Panc1 (cell line): Measurements from ENCODE around the gene ANKMY1. TPM values are rescaled to one million over a fixed set of nuclear protein-coding genes. Genes with fewer than 3 reads are reported as not detected.

Source experiments
- ATAC-seq: fragments of 200-7000 bp; cut with Tn5 transposase; 2 replicates; pipeline ENCODE4 v1.9.1; 2020; ENCODE audit warnings: mild to moderate bottlenecking, moderate library complexity
- BruUV-seq: library from RNA; stranded (reverse); fragments of 400-500 nt; replicated peaks from 2 replicates; lab custom pipeline; 2021; lab: Mats Ljungman, UMichigan
- CTCF ChIA-PET: fragments of 300-600 bp; sonication (Branson Sonifier 250); formaldehyde crosslinking; loops from one replicate; lab custom pipeline; 2022; ENCODE audit warnings: antibody characterized with exemption; lab: Charles Lee
- POLR2A ChIA-PET: fragments of 300-600 bp; sonication (Branson Sonifier 250); formaldehyde crosslinking; loops from one replicate; lab custom pipeline; 2022; ENCODE audit warnings: antibody characterized with exemption; lab: Charles Lee
- DNase-seq: peaks from one replicate; pipeline ENCODE4 v3.0.0-alpha.2; 2010; ENCODE audit warnings: low read depth, low spot score
- H3K27ac ChIP-seq: 2 replicates; pipeline ENCODE4 v1.5.1; 2011; ENCODE audit warnings: mild to moderate bottlenecking, low read length, inconsistent platforms
- H3K27me3 ChIP-seq: fragments of 200-500 bp; sonication (Bioruptor generic); 2 replicates; pipeline ENCODE4 v1.6.0; 2014; ENCODE audit warnings: low read length, inconsistent platforms; ENCODE audit not compliant: control insufficient read depth, insufficient read depth
- H3K36me3 ChIP-seq: fragments of 200-500 bp; sonication (Bioruptor generic); 2 replicates; pipeline ENCODE4 v1.5.1; 2014; ENCODE audit warnings: inconsistent platforms, mild to moderate bottlenecking, low read length, moderate library complexity; ENCODE audit not compliant: control insufficient read depth, insufficient read depth
- H3K4me1 ChIP-seq: 2 replicates; pipeline ENCODE4 v1.5.1; 2011; ENCODE audit warnings: inconsistent platforms, mild to moderate bottlenecking, low read length, moderate library complexity; ENCODE audit not compliant: control insufficient read depth, insufficient read depth
- H3K4me3 ChIP-seq, 2 experiments: 2 replicates each; pipeline ENCODE4 v1.5.1; 2011 to 2012; ENCODE audit warnings: low read depth in 2 of 2, low read length in 2 of 2, mild to moderate bottlenecking in 2 of 2, inconsistent platforms in 1 of 2, moderate library complexity in 1 of 2
- H3K9me3 ChIP-seq: fragments of 200-500 bp; sonication (Bioruptor generic); 2 replicates; pipeline ENCODE4 v1.5.1; 2014; ENCODE audit warnings: low read depth, mild to moderate bottlenecking, inconsistent platforms, low read length, moderate library complexity; ENCODE audit not compliant: control insufficient read depth, insufficient read depth
- CTCF ChIP-seq: fragments of 450-650 bp; IDR thresholded peaks from 2 replicates; pipeline ENCODE4 v1.5.1; 2017; ENCODE audit warnings: mild to moderate bottlenecking
- POLR2AphosphoS5 ChIP-seq: IDR thresholded peaks from 2 replicates; pipeline ENCODE4 v1.6.1; 2012; ENCODE audit warnings: mild to moderate bottlenecking, low read depth, low read length, moderate library complexity
- REST ChIP-seq, 2 experiments: IDR thresholded peaks; 2 replicates each; pipeline ENCODE4 v1.6.1; 2011 to 2012; ENCODE audit warnings: low read depth in 2 of 2, control low read depth in 1 of 2, low read length in 1 of 2, mild to moderate bottlenecking in 1 of 2, moderate library complexity in 1 of 2; ENCODE audit not compliant: insufficient read depth in 1 of 2
- SIN3A ChIP-seq: IDR thresholded peaks from 2 replicates; pipeline ENCODE4 v1.6.1; 2012; ENCODE audit warnings: low read depth, mild to moderate bottlenecking, low read length, moderate library complexity, borderline replicate concordance; ENCODE audit not compliant: insufficient read depth
- TCF7L2 ChIP-seq: IDR thresholded peaks from 2 replicates; pipeline ENCODE4 v1.6.1; 2011; ENCODE audit warnings: mild to moderate bottlenecking, low read depth, low read length, inconsistent platforms
- in situ Hi-C: cut with HindIII; loops from 2 replicates; pipeline ENCODE4 v1.10.0; 2016; ENCODE audit warnings: low sequenced_read_pairs, low pct_unique_long_range_greater_than_20kb
- intact Hi-C: fragments of 100-400 bp; cut with micrococcal nuclease; formaldehyde crosslinking; loops from one replicate; pipeline ENCODE4 v1.10.0; 2022; ENCODE audit not compliant: unreplicated experiment
- total RNA-seq: library from RNA; stranded (reverse); gene quantifications from one replicate; pipeline ENCODE4 v1.2.1, GENCODE V29; 2021; ENCODE audit not compliant: unreplicated experiment

Gene ANKMY1
- total RNA-seq, 1 experiment from 2014 or later: 19.5 TPM

- CTCF ChIA-PET: no interaction called here
- DNase-seq: no peak
- intact Hi-C loops: no loop called here
Observed at GRCh38 chr2:240459401-240460252, 98.2 kb downstream of the ANKMY1 start.

GRCh38 chr2:240458900-240459391 is 98.8 kb downstream of the ANKMY1 start:
- POLR2A ChIA-PET: no interaction called here

More at GRCh38 chr2:240459401-240460252, 98.2 kb downstream of the ANKMY1 start:
- H3K4me1 ChIP-seq: peaks cover 41% of the 10 kb centered on the region
- BruUV-seq: no TSS peak
- H3K27ac ChIP-seq: no peak overlapping the region
- in situ Hi-C loops: no loop called here
- H3K36me3 ChIP-seq: no peaks in the 10 kb centered on the region; the same call in 1 of the 2 replicates
- peak; percentile 36 for ATAC-seq
- POLR2A ChIA-PET: no interaction called here
- no peaks in the 10 kb centered on the region for H3K9me3 ChIP-seq
- TF ChIP-seq REST (IDR thresholded peaks at IDR 0.05; ENCODE audit: insufficient read depth in 1 of 2, low read depth in 2 of 2, low read length in 1 of 2) (no peak), SIN3A (no peak), POLR2AphosphoS5 (no peak), CTCF (no peak), TCF7L2 (no peak)
- no peak overlapping the region for H3K4me3 ChIP-seq
- no peaks in the 10 kb centered on the region for H3K27me3 ChIP-seq

More at GRCh38 chr2:240458900-240459391, 98.8 kb downstream of the ANKMY1 start:
- intact Hi-C loops (no loop called here), in situ Hi-C loops (no loop called here)
- CTCF ChIA-PET: no interaction called here
- peaks cover 47% of the 10 kb centered on the region for H3K4me1 ChIP-seq
- H3K27ac ChIP-seq: no peak overlapping the region
- H3K9me3 ChIP-seq: no peaks in the 10 kb centered on the region
- DNase-seq (no peak), ATAC-seq (no peak)
- H3K4me3 ChIP-seq: no peak overlapping the region
- H3K27me3 ChIP-seq: no peaks in the 10 kb centered on the region
- TF ChIP-seq REST (IDR thresholded peaks at IDR 0.05; ENCODE audit: insufficient read depth in 1 of 2, low read depth in 2 of 2, low read length in 1 of 2) (no peak), TCF7L2 (no peak), SIN3A (no peak)
- no peaks in the 10 kb centered on the region; the same call in 1 of the 2 replicates for H3K36me3 ChIP-seq
- no TSS peak for BruUV-seq
